ENCODE results near the gene BST1.

BST1 gene

GRCh38 chr4:15779809-15780208, 76.9 kb downstream of the BST1 start:
- no peak for DNase-seq (ENCODE audit: low read depth)

DNA sequence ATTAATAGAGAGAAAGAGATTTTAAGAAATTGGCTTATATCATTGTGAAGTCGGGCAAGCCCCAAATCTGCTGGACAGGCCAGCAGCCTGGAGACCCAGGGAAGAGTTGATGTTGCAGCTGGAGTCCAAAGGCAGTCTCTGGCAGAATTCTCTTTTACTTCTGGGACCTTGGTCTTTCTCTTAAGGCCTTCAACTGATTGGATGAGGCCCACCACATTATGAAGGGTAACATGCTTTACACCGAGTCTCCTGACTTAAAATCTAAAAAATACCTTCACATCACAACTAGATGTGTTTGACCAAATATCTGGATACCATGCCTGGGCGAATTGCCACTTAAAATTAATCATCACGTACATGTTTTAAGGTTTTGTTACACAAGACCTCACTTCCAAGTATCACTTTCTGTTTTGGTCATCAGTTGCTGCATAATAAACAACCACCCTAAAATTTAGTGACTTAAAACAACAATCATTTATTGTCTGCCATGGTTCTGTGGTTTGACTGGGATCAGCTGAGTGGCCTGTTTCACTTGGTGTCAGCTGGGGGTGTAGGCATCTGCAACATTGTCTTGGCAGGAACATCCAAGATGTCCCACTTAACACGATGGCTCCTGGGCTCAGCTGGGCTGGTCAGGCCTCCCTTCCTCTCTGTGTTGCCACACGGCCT, 78.7 kb downstream of the BST1 start:
- no peak for DNase-seq (ENCODE audit: low read depth)
